HG02970 (cell line): Measurements from ENCODE around the gene BIRC5.
"Not testable (repeated sequence)": the region's sequence is repeated elsewhere in the genome, so short reads cannot be mapped to it uniquely, and the experiment has no call there.

ENCODE experiments used
- ATAC-seq: cut with Tn5 transposase; IDR thresholded peaks from one replicate; pipeline ENCODE4 v1.9.1; 2021; ENCODE audit warnings: mild to moderate bottlenecking, moderate library complexity, moderate number of reproducible peaks; ENCODE audit not compliant: unreplicated experiment, low FRiP score

BIRC5 gene

GRCh38 chr17:78223765-78224164, 9.7 kb downstream of the BIRC5 start:
- no peak for ATAC-seq

GRCh38 chr17:78224231-78225087, 10.4 kb downstream of the BIRC5 start:
- no peak for ATAC-seq

GRCh38 chr17:78225088-78225865, 11.2 kb downstream of the BIRC5 start:
- no peak for ATAC-seq

- ATAC-seq = no peak
Measured at GRCh38 chr17:78226055-78226758, 12.2 kb downstream of the BIRC5 start.

- no peak for ATAC-seq
Measured at GRCh38 chr17:78226759-78227454, 12.9 kb downstream of the BIRC5 start.

DNA sequence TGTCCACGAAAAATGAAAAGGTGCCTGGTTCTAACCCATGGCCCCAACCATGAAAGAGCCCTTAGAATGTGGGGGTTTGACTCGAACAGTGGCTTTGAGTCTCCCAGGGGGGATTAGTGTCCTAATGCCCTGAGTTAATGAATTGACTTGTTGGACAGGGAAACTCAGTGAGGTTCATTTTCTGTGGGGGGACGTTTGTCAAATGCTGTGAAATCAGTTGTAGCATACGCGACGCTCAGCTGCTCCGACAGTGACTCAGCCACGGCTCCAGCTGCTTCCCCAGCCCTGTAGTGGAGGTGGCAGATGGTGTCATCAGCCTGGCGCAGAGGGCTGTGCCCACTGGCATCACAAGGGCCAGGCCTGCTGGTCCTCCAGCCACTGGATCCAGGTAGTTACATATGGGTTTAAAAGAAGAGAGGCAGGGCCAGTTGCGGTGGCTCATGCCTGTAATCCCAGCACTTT, 13.4 kb downstream of the BIRC5 start:
- no peak for ATAC-seq

GRCh38 chr17:78228176-78228575, 14.1 kb downstream of the BIRC5 start:
- ATAC-seq = no peak

- no peak for ATAC-seq
Measured at GRCh38 chr17:78230252-78230962, 16.4 kb downstream of the BIRC5 start.

DNA sequence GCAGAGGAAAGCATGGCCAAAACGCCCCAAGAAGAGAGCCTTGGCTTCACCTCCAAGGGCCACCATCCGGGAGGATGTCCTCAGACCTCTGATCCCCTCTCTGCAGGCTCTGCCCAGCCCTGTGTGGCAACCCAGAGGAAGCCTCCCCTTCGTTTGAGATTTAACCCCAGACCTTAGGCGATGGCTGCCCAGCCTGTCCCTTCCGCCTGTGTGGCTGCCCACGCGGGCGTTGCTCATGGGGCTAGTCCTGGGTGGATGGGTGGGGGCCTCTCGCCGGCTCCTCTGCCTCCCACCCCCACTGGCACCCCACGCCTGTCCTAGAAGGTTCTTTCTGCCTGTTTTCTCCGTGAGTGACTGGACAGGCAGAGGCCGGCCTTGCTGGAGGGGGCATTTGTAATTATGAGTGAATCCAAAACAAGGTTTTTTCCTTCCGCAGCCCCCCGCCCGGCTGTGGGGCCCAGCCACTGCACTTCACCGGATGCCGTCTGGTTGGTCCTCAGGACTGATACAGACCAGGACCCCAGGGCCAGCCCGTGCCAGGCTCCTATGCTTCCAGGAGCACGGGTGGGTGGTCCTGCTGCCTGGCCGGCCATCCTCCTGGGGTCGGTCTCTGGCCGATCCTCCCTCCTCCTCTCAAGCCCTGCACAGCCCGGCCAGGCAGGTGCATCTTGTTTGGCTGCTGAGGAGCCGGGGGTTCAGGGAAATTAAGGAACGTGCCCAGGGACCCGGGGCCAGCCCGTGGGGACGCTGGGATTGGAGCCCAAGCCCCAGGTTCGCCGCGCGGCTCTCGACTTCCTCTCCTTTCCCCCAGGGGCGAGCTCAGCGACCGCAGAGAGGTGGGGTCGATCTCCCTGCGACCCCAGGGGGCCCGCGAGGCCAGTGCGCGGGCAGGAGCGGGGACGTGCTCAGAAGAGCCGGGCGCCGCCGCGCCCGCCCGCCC, 17.2 kb downstream of the BIRC5 start, which contains the start of gene TMEM235:
Gene TMEM235 (plus strand): TSS at position 636 of the 940 bp plus-strand sequence. CDS start 393 bp downstream, outside the sequence.
- ATAC-seq = no peak

DNA sequence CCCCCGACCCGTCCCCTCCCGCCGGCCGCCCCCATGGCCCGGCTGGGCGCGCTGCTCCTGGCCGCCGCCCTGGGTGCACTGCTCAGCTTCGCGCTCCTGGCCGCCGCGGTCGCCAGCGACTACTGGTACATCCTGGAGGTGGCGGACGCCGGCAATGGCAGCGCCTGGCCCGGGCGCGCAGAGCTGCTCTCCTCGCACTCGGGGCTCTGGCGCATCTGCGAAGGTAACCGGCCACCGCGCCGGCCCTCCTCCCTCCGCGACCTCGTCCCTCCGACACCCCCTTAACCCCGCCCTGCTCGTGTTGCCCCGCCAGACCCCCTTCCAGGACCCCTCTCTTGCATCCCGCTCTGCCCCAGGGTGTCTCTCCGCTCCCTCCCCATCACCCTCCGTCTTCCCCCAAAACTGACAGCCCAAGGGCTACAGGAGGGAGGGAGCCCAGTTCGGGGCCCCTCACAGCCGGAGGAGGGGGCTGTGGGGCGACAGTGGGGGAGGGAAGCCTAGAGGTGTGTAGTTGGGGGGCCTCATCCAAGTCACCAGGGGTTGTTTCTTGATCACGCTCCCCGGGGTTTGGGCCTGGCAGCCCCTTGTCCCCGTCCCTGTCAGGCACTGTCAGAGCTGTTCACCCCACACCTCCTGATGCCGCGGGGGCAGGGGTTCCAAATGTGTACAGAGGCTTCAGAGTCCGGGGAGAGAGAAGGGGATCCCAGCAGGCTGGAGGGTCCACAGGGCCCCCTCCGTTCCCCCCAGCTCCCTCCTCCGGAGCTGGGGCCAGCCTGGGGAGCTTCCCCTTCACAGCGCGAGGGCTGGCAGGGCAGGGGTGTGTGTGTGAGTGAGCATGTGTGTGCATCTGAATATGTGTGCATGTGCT, 18.2 kb downstream of the BIRC5 start:
- ATAC-seq = no peak

GRCh38 chr17:78232859-78233173, 18.8 kb downstream of the BIRC5 start:
- ATAC-seq = no peak

- ATAC-seq = no peak
Measured at GRCh38 chr17:78233678-78234077, 19.6 kb downstream of the BIRC5 start.

GRCh38 chr17:78234261-78234865, 20.3 kb downstream of the BIRC5 start:
- no peak for ATAC-seq

DNA sequence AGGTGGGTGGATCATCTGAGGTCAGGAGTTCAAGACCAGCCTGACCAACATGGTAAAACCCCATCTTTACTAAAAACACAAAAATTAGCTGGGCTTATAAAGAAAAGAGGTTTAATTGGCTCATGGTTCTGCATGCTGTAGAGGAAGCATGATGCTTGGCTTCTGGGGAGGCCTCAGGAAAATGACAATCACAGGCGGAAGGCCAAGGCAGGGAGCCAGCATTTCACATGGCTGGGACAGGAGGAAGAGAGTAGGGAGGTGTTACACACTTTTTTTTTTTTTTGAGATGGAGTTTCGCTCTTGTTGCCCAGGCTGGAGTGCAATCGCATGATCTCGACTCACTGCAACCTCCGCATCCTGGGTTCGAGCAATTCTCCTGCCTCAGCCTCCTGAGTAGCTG, 21.0 kb downstream of the BIRC5 start:
- ATAC-seq = not testable (repeated sequence)

DNA sequence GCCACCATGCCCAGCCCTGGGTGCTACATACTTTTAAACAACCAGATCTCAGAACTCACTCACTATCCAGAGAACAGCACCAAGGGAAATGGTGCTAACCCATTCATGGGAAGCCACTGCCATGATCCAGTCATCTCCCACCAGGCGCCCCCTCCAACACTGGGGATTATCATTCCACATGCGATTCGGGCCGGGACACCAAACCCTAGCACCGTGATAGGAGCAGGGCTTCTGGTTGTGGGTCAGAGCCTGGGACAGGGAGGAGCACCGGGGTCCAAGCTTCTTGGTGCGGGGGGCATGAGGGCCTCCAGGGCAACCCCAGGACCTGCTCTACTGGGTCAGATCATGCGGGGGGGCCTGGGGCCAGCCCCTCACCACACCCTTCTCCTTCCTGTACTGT, 21.8 kb downstream of the BIRC5 start:
- ATAC-seq = no peak

DNA sequence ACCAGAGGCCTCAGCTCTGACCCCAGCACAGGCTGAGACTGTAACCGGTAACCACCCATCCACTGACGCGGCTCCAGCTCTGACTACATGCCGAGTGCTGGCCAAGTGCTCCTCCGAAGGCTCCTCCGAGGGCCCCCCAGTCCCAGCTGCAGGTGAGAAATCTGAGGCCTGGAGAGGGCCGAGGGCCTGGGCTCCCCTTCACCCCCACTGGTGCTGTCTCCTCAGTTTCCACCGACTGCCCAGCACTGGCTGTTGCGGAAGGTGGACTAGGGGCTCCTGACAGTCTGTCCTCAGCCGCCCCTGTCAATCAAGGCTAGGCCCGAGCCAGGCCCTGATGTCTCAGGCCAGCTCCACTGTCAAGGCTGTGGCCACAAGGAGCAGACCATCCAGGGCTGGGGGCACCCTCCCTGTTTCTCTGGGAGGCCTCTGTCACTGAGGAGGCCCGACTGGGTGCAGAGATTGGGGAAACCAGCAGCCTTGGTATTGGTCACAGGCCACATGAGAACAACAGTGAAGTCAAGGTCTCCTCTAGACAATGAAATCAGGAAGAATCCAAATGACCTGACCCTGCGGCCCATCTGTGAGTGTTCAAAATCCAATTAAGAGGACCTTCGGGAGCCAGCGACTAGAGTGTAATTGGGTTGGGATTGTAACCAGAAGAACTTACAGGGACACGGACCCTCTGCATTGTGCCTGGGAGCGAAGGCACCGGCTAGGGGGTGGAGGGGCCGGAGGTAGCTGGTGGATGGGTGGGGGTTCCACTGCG, 22.5 kb downstream of the BIRC5 start:
- no peak for ATAC-seq
